Left ventricle myocardium inferior (tissue), 1 donor: ENCODE results near the gene NRG2. TPM values are rescaled to one million over a fixed set of nuclear protein-coding genes. Genes with fewer than 3 reads are reported as not detected.

ENCODE experiments used
- DNase-seq: peaks from one replicate; pipeline ENCODE4 v3.0.0-alpha.2; 2020
- H3K27ac ChIP-seq: fragments of 200-600 bp; replicated peaks from 2 replicates; pipeline ENCODE4 v1.8.0; 2021
- H3K27me3 ChIP-seq: fragments of 200-600 bp; 2 replicates; pipeline ENCODE4 v1.8.0; 2021; ENCODE audit warnings: low read depth
- H3K36me3 ChIP-seq: fragments of 200-600 bp; 2 replicates; pipeline ENCODE4 v1.8.0; 2021
- H3K4me1 ChIP-seq: fragments of 200-600 bp; 2 replicates; pipeline ENCODE4 v1.8.0; 2021
- H3K4me3 ChIP-seq: fragments of 200-600 bp; 2 replicates; pipeline ENCODE4 v1.8.0; 2021; ENCODE audit warnings: mild to moderate bottlenecking, moderate library complexity
- H3K9me3 ChIP-seq: fragments of 200-600 bp; replicated peaks from 2 replicates; pipeline ENCODE4 v1.8.0; 2021
- CTCF ChIP-seq: fragments of 200-600 bp; IDR thresholded peaks from 2 replicates; pipeline ENCODE4 v1.8.0; 2021; ENCODE audit warnings: antibody characterized with exemption, mild to moderate bottlenecking, borderline replicate concordance
- intact Hi-C: fragments of 100-400 bp; cut with micrococcal nuclease; formaldehyde crosslinking; loops from one replicate; pipeline ENCODE4 v1.11.0; 2022
- total RNA-seq: library from RNA; stranded (reverse); fragmentation: NEBNext Ultra II Directional; extraction: Animal tissue kit (Norgen Biotek cat#: 25700); gene quantifications from one replicate; pipeline ENCODE4 v1.2.1, GENCODE V29; 2021
- donor health status: DM: no; HTN: yes; CAD: no; lungs with severe emphysema.

Gene NRG2
- total RNA-seq, 1 donor from 2014 or later, result 3.1 TPM

- peak overlapping the region; percentile 24 for H3K27ac ChIP-seq
- intact Hi-C loops, result loop anchor here (2.0 kb wide), 1 partner anchor 183 kb away; no protein-coding TSS in a partner anchor
- H3K4me1 ChIP-seq, result peaks cover 42% of the 10 kb centered on the region
- H3K27me3 ChIP-seq, result no peaks in the 10 kb centered on the region
- no peak for TF ChIP-seq CTCF
- no peak for DNase-seq
- no peaks in the 10 kb centered on the region for H3K36me3 ChIP-seq
- H3K9me3 ChIP-seq, result no peaks in the 10 kb centered on the region
- H3K4me3 ChIP-seq, result no peak overlapping the region
These were observed 73.8 kb downstream of the NRG2 start for GRCh38 chr5:139969318-139969717.

GRCh38 chr5:139968547-139969261, 74.4 kb downstream of the NRG2 start:
- Histone ChIP-seq H3K36me3 (no peaks in the 10 kb centered on the region), H3K9me3 (no peaks in the 10 kb centered on the region), H3K27ac (peak overlapping the region; percentile 24), H3K27me3 (no peaks in the 10 kb centered on the region), H3K4me3 (no peak overlapping the region), H3K4me1 (peaks cover 42% of the 10 kb centered on the region)
- DNase-seq, result peak; percentile 85
- TF ChIP-seq CTCF, result peak; percentile 98
- intact Hi-C loops, result loop anchor here (2.0 kb wide), 1 partner anchor 182 kb away; no protein-coding TSS in a partner anchor

GRCh38 chr5:139967353-139967752, 75.7 kb downstream of the NRG2 start:
- Histone ChIP-seq H3K9me3 (no peaks in the 10 kb centered on the region), H3K27me3 (no peaks in the 10 kb centered on the region), H3K4me3 (no peak overlapping the region), H3K27ac (no peak overlapping the region), H3K36me3 (no peaks in the 10 kb centered on the region), H3K4me1 (peaks cover 46% of the 10 kb centered on the region)
- DNase-seq, result no peak
- intact Hi-C loops, result no loop called here
- no peak for TF ChIP-seq CTCF

GRCh38 chr5:139966856-139967255, 76.2 kb downstream of the NRG2 start:
- Histone ChIP-seq H3K36me3 (no peaks in the 10 kb centered on the region), H3K4me1 (peaks cover 51% of the 10 kb centered on the region), H3K9me3 (no peaks in the 10 kb centered on the region), H3K4me3 (no peak overlapping the region), H3K27me3 (no peaks in the 10 kb centered on the region), H3K27ac (no peak overlapping the region)
- TF ChIP-seq CTCF, result no peak
- intact Hi-C loops, result no loop called here
- no peak for DNase-seq

GRCh38 chr5:139964994-139965565, 78.0 kb downstream of the NRG2 start:
- Histone ChIP-seq H3K4me3 (no peak overlapping the region), H3K36me3 (no peaks in the 10 kb centered on the region), H3K4me1 (peaks cover 54% of the 10 kb centered on the region), H3K27me3 (no peaks in the 10 kb centered on the region), H3K9me3 (no peaks in the 10 kb centered on the region), H3K27ac (no peak overlapping the region)
- intact Hi-C loops, result no loop called here
- TF ChIP-seq CTCF, result no peak
- no peak for DNase-seq
